ENCODE data around the gene CDH12.

Gene CDH12

GRCh38 chr5:21765406-21765805, 1087.7 kb downstream of the CDH12 start:
- Histone ChIP-seq H3K27ac (replicated peaks) (no peak overlapping the region), H3K4me3 (replicated peaks; ENCODE audit: insufficient read depth, low read length) (no peak overlapping the region)
- DNase-seq (ENCODE audit: low read depth in 1 of 2, low spot score in 1 of 2): no peak

GRCh38 chr5:21739096-21739495, 1114.0 kb downstream of the CDH12 start:
- DNase-seq (ENCODE audit: low read depth in 1 of 2, low spot score in 1 of 2): no peak
- H3K27me3 ChIP-seq (ENCODE audit: insufficient read depth, poor library complexity, severe bottlenecking): no peaks in the 10 kb centered on the region
- TF ChIP-seq REST (IDR thresholded peaks at IDR 0.05; ENCODE audit: insufficient replicate concordance, low read depth): no peak
- TF ChIP-seq SPI1 (IDR thresholded peaks at IDR 0.05; ENCODE audit: borderline replicate concordance, low read depth): no peak
- no peak for TF ChIP-seq POLR2AphosphoS5 (IDR thresholded peaks at IDR 0.05; ENCODE audit: low read depth)
- TF ChIP-seq CTCF (IDR thresholded peaks at IDR 0.05; ENCODE audit: insufficient read depth, low read length): no peak
- no peak overlapping the region for H3K4me3 ChIP-seq (replicated peaks; ENCODE audit: insufficient read depth, low read length)
- H3K27ac ChIP-seq (replicated peaks): no peak overlapping the region

More at GRCh38 chr5:21765406-21765805, 1087.7 kb downstream of the CDH12 start:
- no peaks in the 10 kb centered on the region for H3K27me3 ChIP-seq (ENCODE audit: insufficient read depth, poor library complexity, severe bottlenecking)
- no peak for TF ChIP-seq CTCF (IDR thresholded peaks at IDR 0.05; ENCODE audit: insufficient read depth, low read length)
- no peak for TF ChIP-seq POLR2AphosphoS5 (IDR thresholded peaks at IDR 0.05; ENCODE audit: low read depth)
- no peak for TF ChIP-seq GABPA (IDR thresholded peaks at IDR 0.05; ENCODE audit: low read depth)
- TF ChIP-seq SPI1 (IDR thresholded peaks at IDR 0.05; ENCODE audit: borderline replicate concordance, low read depth): no peak
- no peak for TF ChIP-seq REST (IDR thresholded peaks at IDR 0.05; ENCODE audit: insufficient replicate concordance, low read depth)

- H3K4me3 ChIP-seq (replicated peaks; ENCODE audit: insufficient read depth, low read length): no peak overlapping the region
- no peaks in the 10 kb centered on the region for H3K27me3 ChIP-seq (ENCODE audit: insufficient read depth, poor library complexity, severe bottlenecking)
- no peak overlapping the region for H3K27ac ChIP-seq (replicated peaks)
- DNase-seq (ENCODE audit: low read depth in 1 of 2, low spot score in 1 of 2): no peak
- TF ChIP-seq POLR2AphosphoS5 (IDR thresholded peaks at IDR 0.05; ENCODE audit: low read depth) (no peak), REST (IDR thresholded peaks at IDR 0.05; ENCODE audit: insufficient replicate concordance, low read depth) (no peak), SPI1 (IDR thresholded peaks at IDR 0.05; ENCODE audit: borderline replicate concordance, low read depth) (no peak), GABPA (IDR thresholded peaks at IDR 0.05; ENCODE audit: low read depth) (no peak), CTCF (IDR thresholded peaks at IDR 0.05; ENCODE audit: insufficient read depth, low read length) (no peak)
Measured at GRCh38 chr5:21723500-21723899, 1129.6 kb downstream of the CDH12 start.
